SK-N-MC (cell line): ENCODE results near the gene BRD9.

Experiments
- EZH2 ChIP-seq: fragments of 200-600 bp; sonication (generic); IDR thresholded peaks from one replicate; pipeline ENCODE4 v1.6.1; 2017; ENCODE audit warnings: antibody characterized with exemption
- FOXP2 ChIP-seq: optimal IDR thresholded peaks from 2 replicates; pipeline ENCODE3; 2011; ENCODE audit warnings: mild to moderate bottlenecking, moderate library complexity; ENCODE audit not compliant: insufficient read depth; ENCODE audit errors: extremely low read length, control extremely low read depth
- POLR2AphosphoS5 ChIP-seq: IDR thresholded peaks from 2 replicates; pipeline ENCODE4 v1.6.1; 2012; ENCODE audit warnings: mild to moderate bottlenecking, low read depth, low read length, borderline replicate concordance

- TF ChIP-seq EZH2 (no peak), FOXP2 (no peak), POLR2AphosphoS5 (no peak)
These were observed 40.8 kb upstream of the BRD9 start for GRCh38 chr5:933251-933861.
